ENCODE data around the gene NUP85. TPM values are rescaled to one million over a fixed set of nuclear protein-coding genes. Genes with fewer than 3 reads are reported as not detected.

NUP85 gene, protein sequence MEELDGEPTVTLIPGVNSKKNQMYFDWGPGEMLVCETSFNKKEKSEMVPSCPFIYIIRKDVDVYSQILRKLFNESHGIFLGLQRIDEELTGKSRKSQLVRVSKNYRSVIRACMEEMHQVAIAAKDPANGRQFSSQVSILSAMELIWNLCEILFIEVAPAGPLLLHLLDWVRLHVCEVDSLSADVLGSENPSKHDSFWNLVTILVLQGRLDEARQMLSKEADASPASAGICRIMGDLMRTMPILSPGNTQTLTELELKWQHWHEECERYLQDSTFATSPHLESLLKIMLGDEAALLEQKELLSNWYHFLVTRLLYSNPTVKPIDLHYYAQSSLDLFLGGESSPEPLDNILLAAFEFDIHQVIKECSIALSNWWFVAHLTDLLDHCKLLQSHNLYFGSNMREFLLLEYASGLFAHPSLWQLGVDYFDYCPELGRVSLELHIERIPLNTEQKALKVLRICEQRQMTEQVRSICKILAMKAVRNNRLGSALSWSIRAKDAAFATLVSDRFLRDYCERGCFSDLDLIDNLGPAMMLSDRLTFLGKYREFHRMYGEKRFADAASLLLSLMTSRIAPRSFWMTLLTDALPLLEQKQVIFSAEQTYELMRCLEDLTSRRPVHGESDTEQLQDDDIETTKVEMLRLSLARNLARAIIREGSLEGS
- polyA plus RNA-seq (2011; rRNA removed) (110 and 124 TPM in 2 replicates), polyA plus RNA-seq (2017; fragmentation: RNase III; extraction: RNeasy Plus Mini Kit Qiagen cat#74134 plus additional on column Dnase treatment) (83.4 to 87.1 TPM (median 84.1 TPM) in 3 replicates), polyA minus RNA-seq (2011; rRNA and poly(A)+ RNA removed) (109 and 125 TPM in 2 replicates)
- polyA plus RNA-seq (2012; cell fraction: cytosol; rRNA removed) = 203 and 209 TPM in 2 replicates
- polyA plus RNA-seq (2012; cell fraction: nucleus; rRNA removed) = 485 and 663 TPM in 2 replicates

DNA sequence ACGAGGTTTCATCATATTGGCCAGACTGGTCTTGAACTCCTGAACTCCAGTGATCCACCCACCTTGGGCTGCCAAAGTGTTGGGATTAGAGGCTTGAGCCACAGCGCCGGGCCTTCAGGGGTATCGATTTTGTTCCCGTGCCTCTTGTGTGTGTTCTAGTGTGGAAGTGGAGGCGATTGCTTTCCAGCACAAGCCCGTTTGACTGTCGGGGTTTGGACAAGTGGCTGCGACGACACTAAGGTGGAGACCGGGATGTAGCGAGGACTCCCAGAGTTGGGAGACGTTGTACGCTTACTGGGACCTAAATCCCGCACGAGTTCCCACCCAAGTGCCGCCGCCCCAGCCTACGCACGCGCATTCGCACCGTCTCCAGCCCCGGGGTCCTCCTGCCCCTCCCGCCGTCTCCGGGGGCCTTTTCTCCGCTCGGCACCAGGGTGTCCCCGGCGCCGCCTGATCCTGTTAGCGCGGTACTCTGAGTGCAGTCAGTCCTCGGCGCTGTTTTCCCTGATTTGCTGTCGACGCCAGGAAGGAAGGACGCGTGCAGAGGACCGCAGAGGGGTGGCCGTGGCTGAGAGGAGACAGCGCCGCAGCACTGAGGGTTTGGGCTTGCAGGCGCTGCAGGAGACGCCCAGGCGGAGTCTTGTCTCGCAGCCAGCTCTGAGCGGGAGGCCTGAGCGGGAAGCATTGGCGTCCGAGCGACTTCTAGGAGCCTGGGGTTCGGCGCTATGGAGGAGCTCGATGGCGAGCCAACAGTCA, at the start of gene NUP85:
NUP85 (plus strand) TSS at position 643 of the 756 bp plus-strand sequence; CDS start at position 726, 83 bp downstream.
- H3K27ac ChIP-seq = peak within 1 kb of the TSS; percentile 94 to 96
- peak; percentile 86 for FAIRE-seq
- TF ChIP-seq RCOR1 (IDR thresholded peaks at IDR 0.05; ENCODE audit: low read depth, low read length) (no peak), NPAS2 (CRISPR knock-in tag; IDR thresholded peaks at IDR 0.05; ENCODE audit: borderline replicate concordance) (no peak), KDM5A (IDR thresholded peaks at IDR 0.05) (no peak; the same call in 1 of the 2 replicates), CHD2 (IDR thresholded peaks at IDR 0.05; ENCODE audit: low read length, partially characterized antibody) (peak; percentile 2), PHF8 (IDR thresholded peaks at IDR 0.05; ENCODE audit: borderline replicate concordance, low read depth) (peak; percentile 95), TFCP2L1 (CRISPR knock-in tag; IDR thresholded peaks at IDR 0.05) (peak; percentile 42; the same call in 1 of the 2 replicates), NFE2L2 (conservative IDR thresholded peaks at IDR 0.05; ENCODE audit: low read length) (no peak), TP53 (CRISPR knock-in tag; IDR thresholded peaks at IDR 0.05) (no peak; the same call in 1 of the 2 replicates), POLR2AphosphoS2 (conservative IDR thresholded peaks at IDR 0.05; ENCODE audit: low read length) (no peak), FOXS1 (CRISPR knock-in tag; IDR thresholded peaks at IDR 0.05) (no peak), HOXB13 (CRISPR knock-in tag; IDR thresholded peaks at IDR 0.05; ENCODE audit: low read depth) (no peak), EHMT2 (IDR thresholded peaks at IDR 0.05; ENCODE audit: low read depth) (no peak), HOXA7 (CRISPR knock-in tag; IDR thresholded peaks at IDR 0.05) (no peak), ESRRA (IDR thresholded peaks at IDR 0.05; ENCODE audit: borderline replicate concordance, low read length) (no peak), ZFP36 (IDR thresholded peaks at IDR 0.05; ENCODE audit: borderline replicate concordance, partially characterized antibody) (no peak), HOXB5 (CRISPR knock-in tag; IDR thresholded peaks at IDR 0.05) (no peak), SREBF2 (IDR thresholded peaks at IDR 0.05) (peak; percentile 31; the same call in 1 of the 2 replicates), GATA3 (IDR thresholded peaks at IDR 0.05; ENCODE audit: borderline replicate concordance) (peak; percentile 38; the same call in 1 of the 2 replicates), CBX2 (IDR thresholded peaks at IDR 0.05; ENCODE audit: borderline replicate concordance, low read depth) (no peak), JUN (IDR thresholded peaks at IDR 0.05) (peak; percentile 96 to 99), EP300 (IDR thresholded peaks at IDR 0.05) (no peak; a peak in 1 of 5 replicates), FOSL2 (IDR thresholded peaks at IDR 0.05) (no peak), FOSL2 (CRISPR knock-in tag; IDR thresholded peaks at IDR 0.05) (peak; percentile 22; the same call in 1 of the 2 replicates), ZSCAN20 (CRISPR knock-in tag; IDR thresholded peaks at IDR 0.05) (no peak), RNF2 (IDR thresholded peaks at IDR 0.05; ENCODE audit: borderline replicate concordance, low read depth) (no peak)
- TF ChIP-seq, protein P1, sequence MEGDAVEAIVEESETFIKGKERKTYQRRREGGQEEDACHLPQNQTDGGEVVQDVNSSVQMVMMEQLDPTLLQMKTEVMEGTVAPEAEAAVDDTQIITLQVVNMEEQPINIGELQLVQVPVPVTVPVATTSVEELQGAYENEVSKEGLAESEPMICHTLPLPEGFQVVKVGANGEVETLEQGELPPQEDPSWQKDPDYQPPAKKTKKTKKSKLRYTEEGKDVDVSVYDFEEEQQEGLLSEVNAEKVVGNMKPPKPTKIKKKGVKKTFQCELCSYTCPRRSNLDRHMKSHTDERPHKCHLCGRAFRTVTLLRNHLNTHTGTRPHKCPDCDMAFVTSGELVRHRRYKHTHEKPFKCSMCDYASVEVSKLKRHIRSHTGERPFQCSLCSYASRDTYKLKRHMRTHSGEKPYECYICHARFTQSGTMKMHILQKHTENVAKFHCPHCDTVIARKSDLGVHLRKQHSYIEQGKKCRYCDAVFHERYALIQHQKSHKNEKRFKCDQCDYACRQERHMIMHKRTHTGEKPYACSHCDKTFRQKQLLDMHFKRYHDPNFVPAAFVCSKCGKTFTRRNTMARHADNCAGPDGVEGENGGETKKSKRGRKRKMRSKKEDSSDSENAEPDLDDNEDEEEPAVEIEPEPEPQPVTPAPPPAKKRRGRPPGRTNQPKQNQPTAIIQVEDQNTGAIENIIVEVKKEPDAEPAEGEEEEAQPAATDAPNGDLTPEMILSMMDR (IDR thresholded peaks at IDR 0.05) = no peak
- TF ChIP-seq, protein P2, sequence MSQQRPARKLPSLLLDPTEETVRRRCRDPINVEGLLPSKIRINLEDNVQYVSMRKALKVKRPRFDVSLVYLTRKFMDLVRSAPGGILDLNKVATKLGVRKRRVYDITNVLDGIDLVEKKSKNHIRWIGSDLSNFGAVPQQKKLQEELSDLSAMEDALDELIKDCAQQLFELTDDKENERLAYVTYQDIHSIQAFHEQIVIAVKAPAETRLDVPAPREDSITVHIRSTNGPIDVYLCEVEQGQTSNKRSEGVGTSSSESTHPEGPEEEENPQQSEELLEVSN (IDR thresholded peaks at IDR 0.05; ENCODE audit: borderline replicate concordance, low read depth) = peak; percentile 94
- TF ChIP-seq, protein P3, sequence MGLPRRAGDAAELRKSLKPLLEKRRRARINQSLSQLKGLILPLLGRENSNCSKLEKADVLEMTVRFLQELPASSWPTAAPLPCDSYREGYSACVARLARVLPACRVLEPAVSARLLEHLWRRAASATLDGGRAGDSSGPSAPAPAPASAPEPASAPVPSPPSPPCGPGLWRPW (IDR thresholded peaks at IDR 0.05) = no peak
- TF ChIP-seq, protein P4, sequence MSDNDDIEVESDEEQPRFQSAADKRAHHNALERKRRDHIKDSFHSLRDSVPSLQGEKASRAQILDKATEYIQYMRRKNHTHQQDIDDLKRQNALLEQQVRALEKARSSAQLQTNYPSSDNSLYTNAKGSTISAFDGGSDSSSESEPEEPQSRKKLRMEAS (IDR thresholded peaks at IDR 0.05) = peak; percentile 97
- TF ChIP-seq, protein P5, sequence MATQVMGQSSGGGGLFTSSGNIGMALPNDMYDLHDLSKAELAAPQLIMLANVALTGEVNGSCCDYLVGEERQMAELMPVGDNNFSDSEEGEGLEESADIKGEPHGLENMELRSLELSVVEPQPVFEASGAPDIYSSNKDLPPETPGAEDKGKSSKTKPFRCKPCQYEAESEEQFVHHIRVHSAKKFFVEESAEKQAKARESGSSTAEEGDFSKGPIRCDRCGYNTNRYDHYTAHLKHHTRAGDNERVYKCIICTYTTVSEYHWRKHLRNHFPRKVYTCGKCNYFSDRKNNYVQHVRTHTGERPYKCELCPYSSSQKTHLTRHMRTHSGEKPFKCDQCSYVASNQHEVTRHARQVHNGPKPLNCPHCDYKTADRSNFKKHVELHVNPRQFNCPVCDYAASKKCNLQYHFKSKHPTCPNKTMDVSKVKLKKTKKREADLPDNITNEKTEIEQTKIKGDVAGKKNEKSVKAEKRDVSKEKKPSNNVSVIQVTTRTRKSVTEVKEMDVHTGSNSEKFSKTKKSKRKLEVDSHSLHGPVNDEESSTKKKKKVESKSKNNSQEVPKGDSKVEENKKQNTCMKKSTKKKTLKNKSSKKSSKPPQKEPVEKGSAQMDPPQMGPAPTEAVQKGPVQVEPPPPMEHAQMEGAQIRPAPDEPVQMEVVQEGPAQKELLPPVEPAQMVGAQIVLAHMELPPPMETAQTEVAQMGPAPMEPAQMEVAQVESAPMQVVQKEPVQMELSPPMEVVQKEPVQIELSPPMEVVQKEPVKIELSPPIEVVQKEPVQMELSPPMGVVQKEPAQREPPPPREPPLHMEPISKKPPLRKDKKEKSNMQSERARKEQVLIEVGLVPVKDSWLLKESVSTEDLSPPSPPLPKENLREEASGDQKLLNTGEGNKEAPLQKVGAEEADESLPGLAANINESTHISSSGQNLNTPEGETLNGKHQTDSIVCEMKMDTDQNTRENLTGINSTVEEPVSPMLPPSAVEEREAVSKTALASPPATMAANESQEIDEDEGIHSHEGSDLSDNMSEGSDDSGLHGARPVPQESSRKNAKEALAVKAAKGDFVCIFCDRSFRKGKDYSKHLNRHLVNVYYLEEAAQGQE (IDR thresholded peaks at IDR 0.05) = no peak

More for the DNA sequence above, at the start of gene NUP85:
- peaks cover 19% of the 10 kb centered on the region; the same call in 2 of the 3 replicates for H3K4me1 ChIP-seq
- ATAC-seq (peak; percentile 92 to 94), DNase-seq (ENCODE audit: low read depth in 1 of 2, low spot score in 1 of 2) (peak; percentile 99 to 100)
- peak within 1 kb of the TSS; percentile 87 for H3K4me3 ChIP-seq
- ChIA-PET POLR2A (interaction anchor here (0.6 to 1.7 kb wide), 14 partner anchors 10 to 332 kb away, joined by 3 to 9 read pairs (median 3); partner anchors contain the start of genes ARMC7, FDXR, GGA3 and JPT1), CTCF (interaction anchor here (1.0 to 23.8 kb wide), 11 partner anchors 11 to 246 kb away, joined by 3 to 543 read pairs (median 8); partner anchors contain the start of genes ARMC7, NT5C and SUMO2)
- H3K4me2 ChIP-seq = peak within 1 kb of the TSS; percentile 84
- no peaks in the 10 kb centered on the region for H3K9me3 ChIP-seq
- WGBS (ENCODE audit: missing lambda C conversion rate) = 1% methylated on average over 51 of the region's 57 CpGs

Data from A549 (cell line).